Measurements from ENCODE around the gene DTNB.

DTNB gene

DNA sequence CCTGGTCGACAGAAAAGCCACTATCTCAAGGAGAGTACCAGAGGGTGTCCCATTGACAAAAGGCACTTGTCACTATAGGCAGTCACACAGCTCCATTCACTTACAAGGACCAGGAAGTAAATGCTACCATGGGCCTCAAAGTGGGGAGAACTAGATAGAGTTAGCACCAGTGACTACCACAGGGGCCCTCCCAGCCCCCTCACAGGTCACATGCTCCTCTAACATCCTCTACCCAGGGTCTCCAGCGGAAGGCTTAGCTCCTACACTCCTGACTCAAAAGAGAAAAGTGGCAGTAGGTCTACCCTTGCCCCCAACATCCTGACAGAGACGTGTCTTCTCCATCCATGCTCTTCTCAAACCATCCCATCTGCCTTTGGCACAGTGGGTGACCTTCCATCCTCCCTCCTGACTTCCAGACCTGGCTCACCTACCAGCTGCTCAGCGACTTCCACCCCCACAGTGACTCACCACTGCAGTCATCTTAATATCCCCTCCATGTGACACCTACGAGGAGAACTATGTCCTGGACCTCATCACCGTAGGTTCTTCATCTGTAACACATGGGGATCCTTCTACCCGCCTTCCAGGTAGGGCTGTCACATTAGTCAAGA is 326.1 kb downstream of the DTNB start:
- no peak for TF ChIP-seq EP300 (IDR thresholded peaks at IDR 0.05; ENCODE audit: borderline replicate concordance)
- no peak for TF ChIP-seq FOXM1 (IDR thresholded peaks at IDR 0.05; ENCODE audit: borderline replicate concordance, low read depth)
- no peak for TF ChIP-seq CREB1 (IDR thresholded peaks at IDR 0.05; ENCODE audit: low read depth)

DNA sequence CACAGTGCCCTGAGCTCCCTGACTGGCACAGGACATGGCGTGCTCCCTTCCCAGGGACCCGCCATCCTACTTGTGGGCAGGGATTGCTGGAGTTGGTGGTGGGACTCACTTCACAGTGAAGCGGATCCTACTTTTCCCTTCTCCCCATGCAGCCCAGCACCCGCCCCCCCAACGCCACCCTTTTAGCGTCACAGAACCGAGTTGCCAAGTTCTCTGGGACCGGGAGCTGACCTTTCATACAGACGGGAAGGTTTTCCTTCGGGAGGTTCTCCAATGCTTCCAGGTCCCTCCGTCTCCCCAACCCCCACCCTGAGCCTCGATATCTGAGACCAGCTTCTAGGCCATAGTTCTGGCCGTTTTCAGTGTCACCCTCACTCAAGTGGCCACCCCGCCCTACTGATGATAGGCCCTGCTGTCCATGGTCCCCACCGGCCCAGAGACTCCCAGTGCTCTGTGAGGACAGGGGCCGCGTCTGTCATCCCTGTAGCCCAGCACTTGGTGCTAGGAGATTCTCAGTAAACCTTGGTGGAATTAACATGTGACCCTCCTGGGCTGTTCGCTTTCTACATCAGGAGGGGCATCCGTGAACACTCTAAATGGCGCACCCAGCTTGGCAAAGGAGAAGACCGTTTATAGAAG is 330.1 kb downstream of the DTNB start:
- TF ChIP-seq, protein P1, sequence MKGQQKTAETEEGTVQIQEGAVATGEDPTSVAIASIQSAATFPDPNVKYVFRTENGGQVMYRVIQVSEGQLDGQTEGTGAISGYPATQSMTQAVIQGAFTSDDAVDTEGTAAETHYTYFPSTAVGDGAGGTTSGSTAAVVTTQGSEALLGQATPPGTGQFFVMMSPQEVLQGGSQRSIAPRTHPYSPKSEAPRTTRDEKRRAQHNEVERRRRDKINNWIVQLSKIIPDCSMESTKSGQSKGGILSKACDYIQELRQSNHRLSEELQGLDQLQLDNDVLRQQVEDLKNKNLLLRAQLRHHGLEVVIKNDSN (IDR thresholded peaks at IDR 0.05), result no peak
- TF ChIP-seq, protein P2, sequence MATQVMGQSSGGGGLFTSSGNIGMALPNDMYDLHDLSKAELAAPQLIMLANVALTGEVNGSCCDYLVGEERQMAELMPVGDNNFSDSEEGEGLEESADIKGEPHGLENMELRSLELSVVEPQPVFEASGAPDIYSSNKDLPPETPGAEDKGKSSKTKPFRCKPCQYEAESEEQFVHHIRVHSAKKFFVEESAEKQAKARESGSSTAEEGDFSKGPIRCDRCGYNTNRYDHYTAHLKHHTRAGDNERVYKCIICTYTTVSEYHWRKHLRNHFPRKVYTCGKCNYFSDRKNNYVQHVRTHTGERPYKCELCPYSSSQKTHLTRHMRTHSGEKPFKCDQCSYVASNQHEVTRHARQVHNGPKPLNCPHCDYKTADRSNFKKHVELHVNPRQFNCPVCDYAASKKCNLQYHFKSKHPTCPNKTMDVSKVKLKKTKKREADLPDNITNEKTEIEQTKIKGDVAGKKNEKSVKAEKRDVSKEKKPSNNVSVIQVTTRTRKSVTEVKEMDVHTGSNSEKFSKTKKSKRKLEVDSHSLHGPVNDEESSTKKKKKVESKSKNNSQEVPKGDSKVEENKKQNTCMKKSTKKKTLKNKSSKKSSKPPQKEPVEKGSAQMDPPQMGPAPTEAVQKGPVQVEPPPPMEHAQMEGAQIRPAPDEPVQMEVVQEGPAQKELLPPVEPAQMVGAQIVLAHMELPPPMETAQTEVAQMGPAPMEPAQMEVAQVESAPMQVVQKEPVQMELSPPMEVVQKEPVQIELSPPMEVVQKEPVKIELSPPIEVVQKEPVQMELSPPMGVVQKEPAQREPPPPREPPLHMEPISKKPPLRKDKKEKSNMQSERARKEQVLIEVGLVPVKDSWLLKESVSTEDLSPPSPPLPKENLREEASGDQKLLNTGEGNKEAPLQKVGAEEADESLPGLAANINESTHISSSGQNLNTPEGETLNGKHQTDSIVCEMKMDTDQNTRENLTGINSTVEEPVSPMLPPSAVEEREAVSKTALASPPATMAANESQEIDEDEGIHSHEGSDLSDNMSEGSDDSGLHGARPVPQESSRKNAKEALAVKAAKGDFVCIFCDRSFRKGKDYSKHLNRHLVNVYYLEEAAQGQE (IDR thresholded peaks at IDR 0.05; ENCODE audit: low read depth), result peak; percentile 59

DNA sequence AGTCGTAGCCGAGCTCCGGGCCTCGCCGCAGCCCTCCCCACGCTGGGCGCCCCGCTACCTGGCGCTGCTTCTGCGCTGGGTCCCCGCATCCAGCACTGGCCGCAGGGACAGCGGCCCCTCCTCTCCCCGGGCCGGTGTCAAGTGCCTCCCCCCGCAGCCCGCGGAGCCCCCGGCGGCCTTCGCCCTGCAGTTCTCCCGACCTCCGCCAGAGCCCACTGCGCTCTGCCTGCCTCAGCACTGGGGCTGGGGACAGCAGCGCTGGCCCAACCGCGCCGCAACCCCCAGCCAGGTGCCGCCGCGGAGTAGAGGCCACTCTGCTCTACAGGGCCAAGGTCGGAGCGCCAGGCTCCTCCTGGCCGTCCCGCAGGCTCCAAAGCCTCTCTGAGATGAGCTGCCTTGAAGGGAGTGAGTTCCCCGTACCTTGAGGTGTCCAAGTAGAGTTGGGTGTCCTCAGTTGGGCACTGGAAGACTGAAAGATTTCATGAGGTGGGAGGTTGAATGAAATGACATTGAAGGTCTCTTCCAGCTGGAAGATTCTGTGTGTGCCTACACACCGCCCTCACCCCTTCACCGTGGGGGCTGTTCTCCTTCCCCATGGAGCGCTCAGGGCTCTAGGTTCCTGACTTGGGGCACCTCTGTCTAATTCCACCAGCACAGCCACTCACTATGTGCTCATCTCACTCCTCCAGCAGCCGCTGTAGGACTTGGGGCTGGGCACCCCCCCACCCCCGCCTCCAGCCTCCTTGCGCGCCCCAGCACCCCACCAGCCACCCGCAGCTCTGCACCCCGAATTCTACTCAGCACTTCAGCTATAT is 330.8 kb downstream of the DTNB start:
- TF ChIP-seq ZBTB7A (IDR thresholded peaks at IDR 0.05; ENCODE audit: low read depth) (peak; percentile 88), RAD21 (IDR thresholded peaks at IDR 0.05; ENCODE audit: low read depth) (peak; percentile 69), TCF12 (IDR thresholded peaks at IDR 0.05; ENCODE audit: low read depth) (no peak; the same call in 1 of the 2 replicates), EP300 (IDR thresholded peaks at IDR 0.05; ENCODE audit: borderline replicate concordance) (no peak), TAF1 (IDR thresholded peaks at IDR 0.05; ENCODE audit: low read depth) (no peak), EGR1 (IDR thresholded peaks at IDR 0.05) (no peak), CREB1 (IDR thresholded peaks at IDR 0.05; ENCODE audit: low read depth) (no peak), TEAD4 (IDR thresholded peaks at IDR 0.05) (no peak)
- TF ChIP-seq, protein P1 (IDR thresholded peaks at IDR 0.05), result no peak; the same call in 1 of the 2 replicates
- TF ChIP-seq, protein P3, sequence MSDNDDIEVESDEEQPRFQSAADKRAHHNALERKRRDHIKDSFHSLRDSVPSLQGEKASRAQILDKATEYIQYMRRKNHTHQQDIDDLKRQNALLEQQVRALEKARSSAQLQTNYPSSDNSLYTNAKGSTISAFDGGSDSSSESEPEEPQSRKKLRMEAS (IDR thresholded peaks at IDR 0.05), result peak; percentile 53
- TF ChIP-seq, protein P2 (IDR thresholded peaks at IDR 0.05; ENCODE audit: low read depth), result peak; percentile 86

DNA sequence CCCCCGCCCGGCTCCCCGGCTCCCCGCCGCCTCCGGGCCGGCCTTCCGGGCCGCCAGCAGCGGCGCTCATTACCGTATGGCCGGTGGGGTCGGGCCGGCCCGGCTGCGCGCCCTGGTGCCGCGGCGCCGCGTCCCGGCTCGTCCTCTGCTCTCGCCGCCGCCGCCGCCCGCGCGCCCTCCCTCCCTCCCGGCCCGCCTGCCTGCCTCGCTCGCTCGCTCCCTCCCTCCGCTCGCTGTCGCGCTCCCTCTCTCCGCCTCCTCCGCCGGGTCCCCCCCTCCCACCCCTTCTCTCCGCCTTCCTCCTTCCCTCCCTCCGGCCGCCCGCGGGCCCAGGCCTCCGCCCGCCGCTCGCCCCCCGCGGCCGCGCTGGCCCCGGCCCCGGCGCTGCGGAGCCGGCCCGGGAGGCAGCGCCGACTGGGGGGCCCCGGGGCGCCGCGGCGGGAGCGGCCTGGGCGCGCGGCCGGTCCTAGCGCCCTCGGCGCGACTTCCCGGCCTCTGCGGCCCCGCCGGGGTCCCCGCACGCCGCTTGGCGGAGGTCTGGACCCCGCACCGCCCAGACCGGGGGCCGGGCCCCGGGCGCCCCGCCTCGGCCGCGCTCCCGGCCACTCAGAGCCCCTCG is 331.5 kb downstream of the DTNB start, which contains the start of gene DNMT3A:
Gene DNMT3A, minus strand, starts transcription at position 173 of the 619 bp plus-strand sequence. CDS start 27,941 bp downstream, outside the sequence.
- TF ChIP-seq CREB1 (IDR thresholded peaks at IDR 0.05; ENCODE audit: low read depth), result no peak
- TF ChIP-seq TEAD4 (IDR thresholded peaks at IDR 0.05), result no peak
- TF ChIP-seq RAD21 (IDR thresholded peaks at IDR 0.05; ENCODE audit: low read depth), result no peak
- no peak for TF ChIP-seq EGR1 (IDR thresholded peaks at IDR 0.05)
- no peak for TF ChIP-seq FOXM1 (IDR thresholded peaks at IDR 0.05; ENCODE audit: borderline replicate concordance, low read depth)
- TF ChIP-seq, protein P1 (IDR thresholded peaks at IDR 0.05), result no peak
- TF ChIP-seq, protein P3 (IDR thresholded peaks at IDR 0.05), result no peak
- TF ChIP-seq TCF12 (IDR thresholded peaks at IDR 0.05; ENCODE audit: low read depth), result no peak
- TF ChIP-seq YY1 (IDR thresholded peaks at IDR 0.05; ENCODE audit: low read depth), result no peak
- no peak for TF ChIP-seq NFIC (IDR thresholded peaks at IDR 0.05)
- TF ChIP-seq, protein P2 (IDR thresholded peaks at IDR 0.05; ENCODE audit: low read depth), result no peak
- TF ChIP-seq TAF1 (IDR thresholded peaks at IDR 0.05; ENCODE audit: low read depth), result no peak
- no peak; the same call in 1 of the 2 replicates for TF ChIP-seq ZBTB7A (IDR thresholded peaks at IDR 0.05; ENCODE audit: low read depth)
- no peak for TF ChIP-seq CEBPB (IDR thresholded peaks at IDR 0.05)
- TF ChIP-seq EP300 (IDR thresholded peaks at IDR 0.05; ENCODE audit: borderline replicate concordance), result no peak
